ES-I3 (cell line): ENCODE results near the gene JMJD1C.
A peak's percentile ranks its signal among the peaks of the same experiment; 100 is the strongest.

Experiments used
- H3K36me3 ChIP-seq: 2 replicates; pipeline ENCODE4 v1.6.1; 2013; ENCODE audit warnings: mild to moderate bottlenecking, low read length, control low read depth, moderate library complexity; ENCODE audit not compliant: insufficient read depth
- H3K4me1 ChIP-seq: 2 replicates; pipeline ENCODE4 v1.6.1; 2013; ENCODE audit warnings: mild to moderate bottlenecking, control low read depth, low read length; ENCODE audit not compliant: insufficient read depth
- H3K9ac ChIP-seq: 2 replicates; pipeline ENCODE4 v1.6.1; 2013; ENCODE audit warnings: low read depth, mild to moderate bottlenecking, low read length, moderate library complexity
- H3K9me3 ChIP-seq: 2 replicates; pipeline ENCODE4 v1.6.1; 2013; ENCODE audit warnings: mild to moderate bottlenecking, low read length, moderate library complexity; ENCODE audit not compliant: control insufficient read depth, insufficient read depth

JMJD1C gene

GRCh38 chr10:63145782-63146181 lies 320.0 kb downstream of the JMJD1C start:
- H3K36me3 ChIP-seq, result no peaks in the 10 kb centered on the region

GRCh38 chr10:63143987-63144386 lies 321.8 kb downstream of the JMJD1C start:
- Histone ChIP-seq H3K4me1 (0 out of 2 replicates have a peak, but pooled peaks cover 5% of the 10 kb centered on the region), H3K36me3 (no peaks in the 10 kb centered on the region), H3K9ac (no peak overlapping the region), H3K9me3 (no peaks in the 10 kb centered on the region)

More at GRCh38 chr10:63145782-63146181, 320.0 kb downstream of the JMJD1C start:
- Histone ChIP-seq H3K9ac (no peak overlapping the region), H3K4me1 (0 out of 2 replicates have a peak, but pooled peaks cover 5% of the 10 kb centered on the region), H3K9me3 (no peaks in the 10 kb centered on the region)

DNA sequence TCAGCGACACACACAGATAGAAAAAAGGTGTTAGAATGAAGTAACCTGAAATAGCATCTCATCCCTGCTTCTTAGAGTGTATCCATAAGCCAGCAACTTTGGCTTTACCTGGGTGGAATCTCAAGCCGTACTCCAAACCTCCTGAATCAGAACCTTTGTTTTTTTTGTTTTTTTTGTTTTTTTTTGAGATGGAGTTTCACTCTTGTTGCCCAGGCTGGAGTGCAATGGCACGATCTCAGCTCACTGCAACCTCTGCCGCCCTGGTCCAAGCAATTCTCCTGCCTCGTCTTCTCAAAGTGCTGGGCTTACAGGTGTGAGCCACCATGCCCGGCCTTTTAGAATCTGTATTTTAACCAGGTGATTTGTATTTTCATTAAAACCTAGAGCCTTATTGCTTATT lies 323.6 kb downstream of the JMJD1C start:
- no peaks in the 10 kb centered on the region for H3K9me3 ChIP-seq
- 0 out of 2 replicates have a peak, but pooled peaks cover 5% of the 10 kb centered on the region for H3K4me1 ChIP-seq
- no peak overlapping the region for H3K9ac ChIP-seq
- H3K36me3 ChIP-seq, result no peaks in the 10 kb centered on the region

GRCh38 chr10:63140077-63140476 lies 325.7 kb downstream of the JMJD1C start:
- no peaks in the 10 kb centered on the region for H3K9me3 ChIP-seq
- H3K9ac ChIP-seq, result no peak overlapping the region
- no peaks in the 10 kb centered on the region for H3K4me1 ChIP-seq
- no peaks in the 10 kb centered on the region for H3K36me3 ChIP-seq

DNA sequence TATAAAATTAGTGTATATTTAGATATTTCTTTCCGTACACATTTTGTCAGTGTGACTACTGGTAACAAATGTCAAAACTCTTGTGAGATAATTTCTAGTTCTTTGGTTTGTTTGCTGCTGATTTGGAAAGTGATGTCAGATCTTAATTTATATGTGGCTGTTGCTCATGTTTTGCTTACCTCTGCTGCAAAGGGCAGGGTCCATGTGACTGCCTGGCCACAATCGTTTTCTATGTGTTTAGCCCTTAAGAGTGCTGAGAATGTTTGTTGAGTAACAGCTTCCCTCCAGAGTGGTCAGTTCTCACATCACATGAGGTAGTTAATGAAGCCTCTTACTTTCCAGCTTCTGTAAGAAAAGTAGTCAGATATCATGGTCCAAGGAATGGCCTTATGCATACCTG lies 328.5 kb downstream of the JMJD1C start:
- H3K9me3 ChIP-seq, result no peaks in the 10 kb centered on the region; the same call in 1 of the 2 replicates
- H3K9ac ChIP-seq, result no peak overlapping the region
- H3K36me3 ChIP-seq, result no peaks in the 10 kb centered on the region
- no peaks in the 10 kb centered on the region for H3K4me1 ChIP-seq

DNA sequence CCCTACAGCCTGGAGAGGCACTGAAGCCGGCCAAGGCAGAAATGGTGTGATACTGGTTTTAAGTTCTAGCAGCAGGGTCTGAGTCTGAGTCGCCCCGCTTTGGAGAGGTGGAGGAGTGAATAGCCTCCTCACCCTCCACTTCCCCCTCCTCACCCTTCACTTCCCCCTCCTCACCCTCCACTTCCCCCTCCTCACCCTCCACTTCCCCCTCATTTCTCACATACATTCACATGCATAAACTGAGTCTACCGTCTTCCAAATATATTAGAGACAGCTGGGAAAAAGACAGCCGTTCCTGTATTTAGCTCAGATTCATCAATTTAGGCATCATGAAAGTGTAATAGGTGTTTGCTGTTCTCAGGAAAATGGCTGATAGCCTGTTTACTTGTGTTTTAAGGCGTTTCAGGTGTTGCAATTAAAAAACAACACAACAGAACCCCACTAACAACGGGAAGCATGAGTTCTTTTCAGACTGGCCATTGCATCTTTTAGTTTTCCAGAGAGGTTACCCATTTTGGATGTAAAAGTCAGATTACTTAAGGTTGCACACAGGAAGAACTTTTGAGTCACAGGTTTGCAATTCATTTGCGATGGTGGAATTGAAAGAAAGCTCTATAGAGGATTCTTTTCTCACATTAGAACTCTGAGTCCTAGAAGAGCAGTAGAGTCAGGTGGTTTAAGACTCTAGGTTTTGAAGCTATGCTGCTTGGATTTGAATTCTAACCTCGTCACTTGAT lies 331.8 kb downstream of the JMJD1C start:
- H3K9me3 ChIP-seq, result no peaks in the 10 kb centered on the region; the same call in 1 of the 2 replicates
- peak overlapping the region; percentile 87 for H3K9ac ChIP-seq
- H3K4me1 ChIP-seq, result no peaks in the 10 kb centered on the region
- no peaks in the 10 kb centered on the region for H3K36me3 ChIP-seq

DNA sequence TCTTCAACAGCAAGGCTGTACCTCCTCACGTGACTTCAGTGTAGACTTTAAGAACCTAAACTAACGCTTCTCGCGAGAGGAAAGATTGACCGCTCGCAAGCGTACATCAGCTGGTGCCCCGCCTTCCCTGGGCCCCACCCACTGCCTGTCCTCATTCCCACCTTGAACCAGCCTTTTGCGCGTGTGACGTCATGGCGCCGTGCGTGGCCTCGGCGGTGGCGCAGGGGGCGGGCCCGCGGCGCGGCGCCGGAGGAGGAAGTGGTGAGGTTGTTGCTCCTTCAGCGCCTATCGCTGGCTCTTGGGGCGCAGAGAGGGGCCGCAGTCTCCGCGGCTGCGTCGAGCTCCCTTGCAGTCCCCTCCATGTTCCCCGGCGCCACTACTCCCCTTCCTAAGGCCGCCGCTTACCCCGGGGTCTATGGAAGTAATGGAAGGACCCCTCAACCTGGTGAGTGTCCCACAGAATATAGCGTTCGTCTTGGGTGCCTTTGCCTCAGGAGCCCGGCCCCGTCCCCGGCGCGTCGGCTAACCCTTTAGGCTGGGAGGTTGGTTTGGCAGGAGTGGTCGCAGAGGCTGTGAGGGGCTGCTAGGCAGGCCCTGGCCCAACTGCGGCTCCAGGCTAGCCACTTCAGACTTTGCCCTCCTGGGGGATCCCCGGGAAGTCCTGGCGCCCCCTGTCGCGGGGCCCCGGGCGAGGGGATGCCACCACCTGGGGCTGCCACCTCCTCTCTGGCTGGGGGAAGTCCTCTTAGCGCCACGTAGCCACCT lies 332.5 kb downstream of the JMJD1C start, which contains the start of gene NRBF2:
Gene NRBF2, plus strand, starts transcription at position 273 of the 765 bp plus-strand sequence. Its CDS starts 143 bp downstream, at position 416.
- peak within 1 kb of the TSS; percentile 87 for H3K9ac ChIP-seq
- H3K9me3 ChIP-seq, result no peaks in the 10 kb centered on the region; the same call in 1 of the 2 replicates
- no peaks in the 10 kb centered on the region for H3K4me1 ChIP-seq
- no peaks in the 10 kb centered on the region for H3K36me3 ChIP-seq

DNA sequence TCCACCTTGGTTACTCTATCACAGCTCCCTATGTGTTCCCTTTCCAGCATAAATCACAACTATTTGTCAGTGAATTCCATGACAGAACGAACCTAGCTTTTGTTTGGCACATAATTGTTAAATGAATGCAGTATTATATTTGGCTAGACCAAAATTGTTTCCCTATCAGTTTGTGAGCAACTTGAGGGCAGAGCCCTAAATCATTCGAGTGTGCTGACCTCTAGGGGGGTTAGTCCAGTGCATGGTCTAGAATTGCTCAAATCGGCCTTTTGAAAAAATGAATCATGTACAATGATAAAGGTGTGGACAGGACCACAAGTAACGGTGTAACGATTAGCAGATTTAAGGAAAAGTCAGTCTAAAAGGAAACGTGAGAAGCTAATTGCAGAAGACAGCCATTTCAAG lies 333.1 kb downstream of the JMJD1C start:
- Histone ChIP-seq H3K36me3 (no peaks in the 10 kb centered on the region), H3K4me1 (no peaks in the 10 kb centered on the region), H3K9me3 (no peaks in the 10 kb centered on the region; the same call in 1 of the 2 replicates), H3K9ac (peak overlapping the region; percentile 17; the same call in 1 of the 2 replicates)

GRCh38 chr10:63129888-63130287 lies 335.9 kb downstream of the JMJD1C start:
- Histone ChIP-seq H3K9ac (no peak overlapping the region), H3K9me3 (no peaks in the 10 kb centered on the region; the same call in 1 of the 2 replicates), H3K4me1 (no peaks in the 10 kb centered on the region), H3K36me3 (no peaks in the 10 kb centered on the region)

DNA sequence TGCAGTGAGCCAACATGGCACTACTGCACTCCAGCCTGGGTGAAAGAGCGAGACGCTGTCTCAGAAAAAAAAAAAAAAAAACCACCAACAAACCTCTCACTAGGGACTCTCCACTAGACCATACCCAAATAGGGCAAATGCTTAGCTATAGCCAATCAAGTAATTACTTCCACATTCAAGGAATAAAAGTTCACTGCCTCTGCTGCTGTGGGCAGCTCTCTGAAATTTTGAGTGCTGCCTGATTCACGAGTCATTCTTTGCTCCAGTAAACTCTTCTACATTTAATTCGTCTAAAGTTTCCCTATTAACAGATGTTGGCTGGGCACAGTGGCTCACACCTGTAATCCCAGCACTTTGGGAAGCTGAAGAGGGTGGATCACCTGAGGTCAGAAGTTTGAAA lies 337.3 kb downstream of the JMJD1C start:
- Histone ChIP-seq H3K9me3 (no peaks in the 10 kb centered on the region; the same call in 1 of the 2 replicates), H3K9ac (no peak overlapping the region), H3K36me3 (no peaks in the 10 kb centered on the region), H3K4me1 (no peaks in the 10 kb centered on the region)

DNA sequence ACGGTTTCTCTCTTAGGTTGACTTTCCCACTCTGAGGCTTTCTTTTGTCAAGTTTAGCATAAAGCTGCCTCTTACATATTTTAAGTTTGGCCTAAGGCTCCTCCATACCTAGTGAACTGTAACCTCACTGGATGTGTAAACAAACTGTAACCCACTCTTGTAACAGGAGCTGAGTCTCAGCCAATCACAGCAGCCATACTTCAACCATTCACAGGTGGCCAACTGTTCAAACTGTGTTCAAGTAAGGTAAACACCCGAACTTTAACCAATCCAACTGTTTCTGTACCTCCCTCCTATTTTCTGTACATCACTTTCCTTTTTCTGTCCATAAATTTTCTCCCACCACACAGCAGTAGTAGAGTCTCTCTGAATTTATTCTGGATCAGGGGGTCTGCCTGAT lies 340.3 kb downstream of the JMJD1C start:
- Histone ChIP-seq H3K9ac (no peak overlapping the region), H3K36me3 (no peaks in the 10 kb centered on the region), H3K9me3 (no peaks in the 10 kb centered on the region; the same call in 1 of the 2 replicates), H3K4me1 (no peaks in the 10 kb centered on the region)

GRCh38 chr10:63123727-63124362 lies 341.9 kb downstream of the JMJD1C start:
- H3K4me1 ChIP-seq, result no peaks in the 10 kb centered on the region
- H3K9me3 ChIP-seq, result no peaks in the 10 kb centered on the region; the same call in 1 of the 2 replicates
- H3K36me3 ChIP-seq, result no peaks in the 10 kb centered on the region
- H3K9ac ChIP-seq, result no peak overlapping the region

DNA sequence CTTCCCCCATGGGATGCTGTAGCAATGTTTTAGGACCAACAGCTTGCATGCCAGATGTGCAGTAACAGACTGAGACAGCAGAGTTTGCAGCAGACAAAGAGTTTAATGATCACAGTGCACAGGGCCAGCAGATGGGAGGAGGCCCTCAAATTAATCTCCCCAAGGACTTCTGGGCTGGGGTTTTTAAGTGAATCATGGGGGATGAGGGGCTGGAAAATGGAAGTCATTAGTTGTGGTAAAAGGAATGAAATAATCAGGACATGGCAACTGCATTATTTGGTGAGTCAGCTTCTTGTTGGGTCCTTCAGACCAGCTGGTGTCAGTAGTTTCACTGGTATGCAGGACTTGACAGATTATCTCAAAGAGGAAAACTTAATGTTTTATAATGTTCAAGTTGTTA lies 345.2 kb downstream of the JMJD1C start:
- no peak overlapping the region for H3K9ac ChIP-seq
- H3K36me3 ChIP-seq, result no peaks in the 10 kb centered on the region
- no peaks in the 10 kb centered on the region; the same call in none of the 2 replicates for H3K9me3 ChIP-seq
- H3K4me1 ChIP-seq, result no peaks in the 10 kb centered on the region; the same call in 1 of the 2 replicates

DNA sequence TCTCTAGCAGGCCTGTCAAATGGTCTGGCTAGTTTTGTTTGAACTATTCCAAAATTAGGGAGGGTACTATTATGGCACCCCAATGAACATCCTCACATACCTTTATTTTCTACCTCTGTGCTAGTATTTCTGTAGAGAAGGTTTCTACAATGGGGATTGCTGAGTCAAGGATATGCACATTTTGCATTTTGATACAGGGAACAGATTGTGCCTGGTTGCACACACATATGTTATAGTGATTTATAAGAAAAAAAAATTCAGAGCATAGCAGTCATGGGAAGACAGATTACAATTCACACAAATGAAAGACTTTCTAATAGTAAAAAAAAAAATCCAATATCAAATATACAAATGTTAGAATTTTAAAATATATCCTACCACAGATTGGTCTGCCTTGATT lies 346.7 kb downstream of the JMJD1C start:
- H3K9me3 ChIP-seq, result no peaks in the 10 kb centered on the region; the same call in none of the 2 replicates
- H3K36me3 ChIP-seq, result no peaks in the 10 kb centered on the region
- H3K9ac ChIP-seq, result no peak overlapping the region
- H3K4me1 ChIP-seq, result no peaks in the 10 kb centered on the region; the same call in 1 of the 2 replicates
